Measurements from ENCODE around the gene PTPRM. TPM values are rescaled to one million over a fixed set of nuclear protein-coding genes. Genes with fewer than 3 reads are reported as not detected.

The PTPRM gene
- total and polyA plus RNA-seq, 3 donors from 2014 or later: 76.4 to 101 (median 94.6) TPM

- DNase-seq: no peak
- Histone ChIP-seq H3K27ac (no peak overlapping the region), H3K36me3 (ENCODE audit: low read depth, missing control alignments) (no peaks in the 10 kb centered on the region), H3K4me1 (peaks cover 14% of the 10 kb centered on the region), H3K4me3 (no peak overlapping the region), H3K27me3 (no peaks in the 10 kb centered on the region), H3K9me3 (no peaks in the 10 kb centered on the region)
- no peak for TF ChIP-seq POLR2A (IDR thresholded peaks at IDR 0.05)
- TF ChIP-seq CTCF (IDR thresholded peaks at IDR 0.05): no peak
- intact Hi-C loops (cut with DNase I; ENCODE audit: low total_unique reads): no loop called here
- 96% methylated on average over 3 of the region's 3 CpGs for WGBS, 2 donors
Observed at GRCh38 chr18:7604361-7604760, 37.2 kb downstream of the PTPRM start.

GRCh38 chr18:7605705-7606104, 38.6 kb downstream of the PTPRM start:
- Histone ChIP-seq H3K9me3 (no peaks in the 10 kb centered on the region), H3K27ac (no peak overlapping the region), H3K36me3 (ENCODE audit: low read depth, missing control alignments) (no peaks in the 10 kb centered on the region), H3K4me3 (no peak overlapping the region), H3K27me3 (no peaks in the 10 kb centered on the region), H3K4me1 (peaks cover 14% of the 10 kb centered on the region)
- WGBS, 2 donors: 85 to 95% methylated on average over 2 of the region's 2 CpGs
- TF ChIP-seq CTCF (IDR thresholded peaks at IDR 0.05): no peak
- TF ChIP-seq POLR2A (IDR thresholded peaks at IDR 0.05): no peak
- no peak for DNase-seq
- intact Hi-C loops (cut with DNase I; ENCODE audit: low total_unique reads): no loop called here

- Histone ChIP-seq H3K27ac (no peak overlapping the region), H3K9me3 (no peaks in the 10 kb centered on the region), H3K4me1 (peaks cover 14% of the 10 kb centered on the region), H3K27me3 (no peaks in the 10 kb centered on the region), H3K36me3 (ENCODE audit: low read depth, missing control alignments) (no peaks in the 10 kb centered on the region), H3K4me3 (no peak overlapping the region)
- no peak for DNase-seq
- intact Hi-C loops (cut with DNase I; ENCODE audit: low total_unique reads): no loop called here
- 81 to 84% methylated on average over 12 of the region's 12 CpGs for WGBS, 2 donors
- no peak for TF ChIP-seq POLR2A (IDR thresholded peaks at IDR 0.05)
- TF ChIP-seq CTCF (IDR thresholded peaks at IDR 0.05): no peak
Observed at GRCh38 chr18:7607540-7608173, 40.5 kb downstream of the PTPRM start.

GRCh38 chr18:7608174-7608550, 41.0 kb downstream of the PTPRM start:
- peaks cover 14% of the 10 kb centered on the region for H3K4me1 ChIP-seq
- H3K27ac ChIP-seq: no peak overlapping the region

More at GRCh38 chr18:7608174-7608550, 41.0 kb downstream of the PTPRM start:
- H3K27me3 ChIP-seq: no peaks in the 10 kb centered on the region
- intact Hi-C loops (cut with DNase I; ENCODE audit: low total_unique reads): no loop called here
- H3K4me3 ChIP-seq: no peak overlapping the region
- no peaks in the 10 kb centered on the region for H3K36me3 ChIP-seq (ENCODE audit: low read depth, missing control alignments)
- 22 to 41% methylated on average over 1 of the region's 1 CpG for WGBS, 2 donors
- no peaks in the 10 kb centered on the region for H3K9me3 ChIP-seq
- no peak for TF ChIP-seq CTCF (IDR thresholded peaks at IDR 0.05)
- TF ChIP-seq POLR2A (IDR thresholded peaks at IDR 0.05): no peak
- DNase-seq: no peak
